ENCODE results near the gene LMAN2.

Gene LMAN2

DNA sequence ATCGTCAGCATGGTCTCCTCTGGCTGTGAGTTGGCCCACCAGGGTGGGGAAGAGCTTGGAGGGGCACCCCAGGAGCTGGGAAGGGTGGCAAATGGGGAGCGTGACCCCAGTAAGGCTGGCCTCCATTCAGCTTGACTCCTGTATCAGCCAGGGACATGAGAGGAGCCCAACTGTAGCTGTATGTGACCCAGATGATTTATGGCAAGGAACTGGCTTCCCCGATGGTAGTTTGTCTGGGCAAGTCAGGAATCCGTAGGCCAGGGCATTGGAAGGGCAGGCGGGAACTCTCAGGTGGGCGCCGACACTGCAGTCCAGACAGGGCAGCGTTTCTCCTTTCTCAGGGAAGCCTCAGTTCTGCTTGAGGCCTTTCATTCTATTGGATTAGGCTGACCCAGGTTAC is 35.1 kb upstream of the LMAN2 start:
- TF ChIP-seq, protein P1, sequence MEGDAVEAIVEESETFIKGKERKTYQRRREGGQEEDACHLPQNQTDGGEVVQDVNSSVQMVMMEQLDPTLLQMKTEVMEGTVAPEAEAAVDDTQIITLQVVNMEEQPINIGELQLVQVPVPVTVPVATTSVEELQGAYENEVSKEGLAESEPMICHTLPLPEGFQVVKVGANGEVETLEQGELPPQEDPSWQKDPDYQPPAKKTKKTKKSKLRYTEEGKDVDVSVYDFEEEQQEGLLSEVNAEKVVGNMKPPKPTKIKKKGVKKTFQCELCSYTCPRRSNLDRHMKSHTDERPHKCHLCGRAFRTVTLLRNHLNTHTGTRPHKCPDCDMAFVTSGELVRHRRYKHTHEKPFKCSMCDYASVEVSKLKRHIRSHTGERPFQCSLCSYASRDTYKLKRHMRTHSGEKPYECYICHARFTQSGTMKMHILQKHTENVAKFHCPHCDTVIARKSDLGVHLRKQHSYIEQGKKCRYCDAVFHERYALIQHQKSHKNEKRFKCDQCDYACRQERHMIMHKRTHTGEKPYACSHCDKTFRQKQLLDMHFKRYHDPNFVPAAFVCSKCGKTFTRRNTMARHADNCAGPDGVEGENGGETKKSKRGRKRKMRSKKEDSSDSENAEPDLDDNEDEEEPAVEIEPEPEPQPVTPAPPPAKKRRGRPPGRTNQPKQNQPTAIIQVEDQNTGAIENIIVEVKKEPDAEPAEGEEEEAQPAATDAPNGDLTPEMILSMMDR (IDR thresholded peaks at IDR 0.05), result no peak
- Histone ChIP-seq H3K4me2 (ENCODE audit: low read length) (no peak overlapping the region), H3K79me2 (no peaks in the 10 kb centered on the region), H3K9me3 (ENCODE audit: control insufficient read depth, low read length) (no peaks in the 10 kb centered on the region), H3K9ac (no peak overlapping the region), H2AFZ (no peak overlapping the region), H3K4me3 (ENCODE audit: low read depth, low read length) (no peak overlapping the region), H3K27ac (no peak overlapping the region), H3K4me1 (no peaks in the 10 kb centered on the region), H3K36me3 (ENCODE audit: control insufficient read depth, insufficient read depth, low read length) (no peaks in the 10 kb centered on the region), H3K27me3 (ENCODE audit: control insufficient read depth, insufficient read depth, low read length) (no peaks in the 10 kb centered on the region)

DNA sequence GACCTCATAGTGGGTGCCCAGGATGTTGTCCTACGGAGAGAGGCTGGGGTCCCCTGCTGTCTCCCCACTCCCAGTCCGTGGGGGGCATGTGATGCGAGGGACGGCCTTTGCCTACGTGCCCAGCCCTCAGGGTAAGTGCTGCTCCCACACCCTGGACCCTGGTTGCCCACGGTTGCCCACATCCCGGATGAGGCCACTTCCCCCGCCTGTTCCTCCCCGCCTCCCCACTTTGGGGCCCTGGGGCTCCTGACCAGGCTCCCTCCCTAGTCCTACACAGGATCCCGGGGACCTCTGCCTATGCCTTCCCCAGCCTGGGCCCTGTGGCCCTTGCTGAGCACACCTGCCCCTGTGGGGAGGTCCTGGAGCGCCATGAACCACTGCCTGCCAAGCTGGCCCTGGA is 34.3 kb upstream of the LMAN2 start:
- no peaks in the 10 kb centered on the region for H3K79me2 ChIP-seq
- H3K27ac ChIP-seq, result no peak overlapping the region
- H3K27me3 ChIP-seq (ENCODE audit: control insufficient read depth, insufficient read depth, low read length), result no peaks in the 10 kb centered on the region
- no peaks in the 10 kb centered on the region for H3K36me3 ChIP-seq (ENCODE audit: control insufficient read depth, insufficient read depth, low read length)
- TF ChIP-seq, protein P1 (IDR thresholded peaks at IDR 0.05), result no peak
- H3K4me1 ChIP-seq, result peaks cover 4% of the 10 kb centered on the region
- no peak overlapping the region for H3K9ac ChIP-seq
- H3K4me2 ChIP-seq (ENCODE audit: low read length), result no peak overlapping the region
- H3K4me3 ChIP-seq (ENCODE audit: low read depth, low read length), result no peak overlapping the region
- H2AFZ ChIP-seq, result no peak overlapping the region
- no peaks in the 10 kb centered on the region for H3K9me3 ChIP-seq (ENCODE audit: control insufficient read depth, low read length)

DNA sequence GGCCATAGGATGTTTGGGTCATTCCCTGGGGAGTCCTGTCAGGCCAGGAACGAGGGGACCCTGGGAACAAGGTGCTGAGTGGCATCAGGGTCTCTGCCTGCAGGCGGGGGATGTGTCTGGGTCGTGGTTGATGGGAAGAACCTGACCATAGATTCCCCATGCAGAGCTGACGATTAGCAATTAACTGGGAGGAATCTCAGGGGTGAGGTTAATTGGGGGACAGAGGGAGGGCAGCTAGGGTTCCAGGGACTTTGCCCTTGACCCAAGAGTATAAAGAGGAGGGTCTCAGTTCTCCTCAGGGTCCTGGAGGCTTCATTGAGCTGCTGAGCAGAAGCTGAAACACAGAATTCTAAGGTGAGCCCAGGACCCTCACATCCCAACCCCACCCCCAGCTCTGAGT is 32.7 kb upstream of the LMAN2 start, which contains the start of gene SLC34A1:
Gene SLC34A1, plus strand, starts transcription at position 301 of the 400 bp plus-strand sequence. CDS start 1,308 bp downstream, outside the sequence.
- H3K4me2 ChIP-seq (ENCODE audit: low read length), result no peak within 1 kb of the TSS
- no peak within 1 kb of the TSS for H3K9ac ChIP-seq
- H3K27ac ChIP-seq, result no peak within 1 kb of the TSS

DNA sequence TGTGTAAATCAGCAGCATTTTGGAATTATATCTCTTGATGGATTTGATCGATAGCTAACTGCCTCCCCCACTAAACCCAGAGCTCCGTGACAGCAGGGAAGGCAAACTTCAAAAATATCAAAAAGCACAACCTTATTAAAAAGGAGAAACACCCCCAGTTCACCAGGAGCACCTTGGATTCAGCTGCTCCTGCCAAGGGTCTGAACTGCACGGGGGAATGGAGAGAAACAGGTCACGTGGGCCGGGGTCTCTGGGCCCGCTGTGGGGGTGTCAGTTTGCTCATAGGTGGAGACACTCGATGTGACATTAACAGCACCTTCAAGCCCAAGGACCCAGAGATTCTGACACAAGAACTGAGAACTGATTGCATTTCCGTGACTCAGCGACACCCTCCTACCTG is 31.7 kb upstream of the LMAN2 start:
- Histone ChIP-seq H3K9me3 (ENCODE audit: control insufficient read depth, low read length) (no peaks in the 10 kb centered on the region), H3K9ac (no peak overlapping the region), H3K27ac (no peak overlapping the region), H2AFZ (no peak overlapping the region), H3K4me2 (ENCODE audit: low read length) (no peak overlapping the region), H3K4me1 (peaks cover 4% of the 10 kb centered on the region), H3K36me3 (ENCODE audit: control insufficient read depth, insufficient read depth, low read length) (no peaks in the 10 kb centered on the region), H3K4me3 (ENCODE audit: low read depth, low read length) (no peak overlapping the region), H3K27me3 (ENCODE audit: control insufficient read depth, insufficient read depth, low read length) (no peaks in the 10 kb centered on the region), H3K79me2 (no peaks in the 10 kb centered on the region)
- TF ChIP-seq, protein P1 (IDR thresholded peaks at IDR 0.05), result no peak

More for the DNA sequence above, 32.7 kb upstream of the LMAN2 start, which contains the start of gene SLC34A1:
- H3K9me3 ChIP-seq (ENCODE audit: control insufficient read depth, low read length), result no peaks in the 10 kb centered on the region
- H3K4me1 ChIP-seq, result peaks cover 4% of the 10 kb centered on the region
- no peaks in the 10 kb centered on the region for H3K36me3 ChIP-seq (ENCODE audit: control insufficient read depth, insufficient read depth, low read length)
- no peaks in the 10 kb centered on the region for H3K79me2 ChIP-seq
- H3K27me3 ChIP-seq (ENCODE audit: control insufficient read depth, insufficient read depth, low read length), result no peaks in the 10 kb centered on the region
- H3K4me3 ChIP-seq (ENCODE audit: low read depth, low read length), result no peak within 1 kb of the TSS
- TF ChIP-seq, protein P1 (IDR thresholded peaks at IDR 0.05), result no peak
- H2AFZ ChIP-seq, result no peak within 1 kb of the TSS

DNA sequence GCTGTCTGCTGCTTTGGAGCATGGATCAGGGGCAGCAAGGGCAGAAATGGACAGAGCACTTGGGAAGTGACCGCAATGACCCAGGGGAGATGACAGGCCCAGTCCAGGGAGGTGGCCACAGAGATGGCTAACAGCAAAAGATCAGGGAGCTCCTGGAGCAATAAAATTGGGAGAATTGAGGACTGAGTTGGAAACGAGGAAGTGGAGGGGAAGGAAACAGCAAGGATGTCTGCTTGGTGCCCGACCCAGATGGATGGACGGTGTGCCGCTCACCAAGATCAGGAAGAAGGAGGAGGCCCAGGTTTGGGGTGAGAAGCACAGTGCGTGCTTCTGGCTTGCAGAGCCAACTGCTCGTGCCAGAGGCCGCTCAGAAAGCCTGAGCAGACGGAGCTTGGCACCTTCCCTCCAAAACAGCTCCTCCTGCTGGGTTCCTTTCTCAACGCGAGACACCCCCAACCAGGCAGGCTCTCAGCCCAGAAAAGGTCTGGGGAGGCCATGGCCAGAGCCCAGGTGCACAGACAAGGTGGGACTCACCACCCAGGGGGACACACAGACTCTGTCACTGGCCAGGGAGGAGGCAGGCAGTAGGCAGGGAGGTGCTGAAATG is 31.1 kb upstream of the LMAN2 start:
- Histone ChIP-seq H3K9ac (no peak overlapping the region), H3K27ac (no peak overlapping the region)
- TF ChIP-seq, protein P1 (IDR thresholded peaks at IDR 0.05), result peak; percentile 24

More for the DNA sequence above, 31.1 kb upstream of the LMAN2 start:
- Histone ChIP-seq H3K79me2 (no peaks in the 10 kb centered on the region), H3K9me3 (ENCODE audit: control insufficient read depth, low read length) (no peaks in the 10 kb centered on the region), H3K36me3 (ENCODE audit: control insufficient read depth, insufficient read depth, low read length) (no peaks in the 10 kb centered on the region), H3K4me3 (ENCODE audit: low read depth, low read length) (no peak overlapping the region), H2AFZ (peak overlapping the region; percentile 25), H3K4me1 (peaks cover 4% of the 10 kb centered on the region), H3K4me2 (ENCODE audit: low read length) (no peak overlapping the region), H3K27me3 (ENCODE audit: control insufficient read depth, insufficient read depth, low read length) (no peaks in the 10 kb centered on the region)

Data from parathyroid adenoma (tissue), 2 donors.